ENCODE measurements around the gene NRIP1.

The NRIP1 gene

GRCh38 chr21:15001113-15001512 is 63.7 kb downstream of the NRIP1 start:
- H4K20me1 ChIP-seq, result peaks cover 100% of the 10 kb centered on the region
- H3K9me3 ChIP-seq, result no peaks in the 10 kb centered on the region
- no peak overlapping the region for H3K4me2 ChIP-seq
- TF ChIP-seq Cebpa-rat (IDR thresholded peaks at IDR 0.05), result no peak
- no peak overlapping the region for H3K9ac ChIP-seq
- no peak overlapping the region for H3K4me3 ChIP-seq
- H3K27ac ChIP-seq, result no peak overlapping the region
- H3K4me1 ChIP-seq, result peaks cover 69% of the 10 kb centered on the region
- no peaks in the 10 kb centered on the region for H3K27me3 ChIP-seq
- peaks cover 74% of the 10 kb centered on the region for H3K36me3 ChIP-seq

- Histone ChIP-seq H3K4me3 (no peak overlapping the region), H3K9ac (no peak overlapping the region), H4K20me1 (peaks cover 100% of the 10 kb centered on the region), H3K9me3 (no peaks in the 10 kb centered on the region), H3K36me3 (peaks cover 76% of the 10 kb centered on the region), H3K27ac (no peak overlapping the region), H3K4me1 (peaks cover 59% of the 10 kb centered on the region), H3K4me2 (no peak overlapping the region), H3K27me3 (no peaks in the 10 kb centered on the region)
- TF ChIP-seq Cebpa-rat (IDR thresholded peaks at IDR 0.05), result no peak
These were observed 64.7 kb downstream of the NRIP1 start for GRCh38 chr21:15000081-15000480.

- TF ChIP-seq Cebpa-rat (IDR thresholded peaks at IDR 0.05), result no peak
- peaks cover 100% of the 10 kb centered on the region for H4K20me1 ChIP-seq
- no peak overlapping the region for H3K4me3 ChIP-seq
- no peak overlapping the region for H3K9ac ChIP-seq
- H3K27ac ChIP-seq, result no peak overlapping the region
- peak overlapping the region; percentile 20; the same call in 1 of the 2 replicates for H3K4me2 ChIP-seq
- H3K9me3 ChIP-seq, result no peaks in the 10 kb centered on the region
- peaks cover 76% of the 10 kb centered on the region for H3K36me3 ChIP-seq
- no peaks in the 10 kb centered on the region for H3K27me3 ChIP-seq
- peaks cover 46% of the 10 kb centered on the region for H3K4me1 ChIP-seq
These were observed 66.0 kb downstream of the NRIP1 start for GRCh38 chr21:14998784-14999183.

DNA sequence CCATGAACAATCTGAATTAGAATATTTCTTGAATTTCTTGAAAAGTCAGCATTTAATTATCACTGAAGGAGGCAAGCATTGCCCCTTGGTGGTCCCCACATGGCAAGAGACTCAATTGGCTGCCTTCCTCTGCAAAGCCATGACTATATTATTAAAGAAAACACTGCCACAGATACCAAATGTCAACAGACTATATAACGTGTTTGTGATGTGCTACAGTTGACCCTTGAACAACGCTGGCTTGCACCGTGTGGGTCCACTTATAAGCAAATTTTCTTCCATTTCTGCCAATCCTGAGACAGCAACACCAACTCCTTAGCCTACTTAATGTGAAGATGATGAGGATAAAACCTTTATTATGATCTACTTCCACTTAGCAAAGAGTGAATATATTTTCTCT is 66.5 kb downstream of the NRIP1 start:
- Histone ChIP-seq H3K9ac (no peak overlapping the region), H4K20me1 (peaks cover 100% of the 10 kb centered on the region), H3K27ac (no peak overlapping the region), H3K4me3 (no peak overlapping the region), H3K9me3 (no peaks in the 10 kb centered on the region), H3K4me1 (peaks cover 45% of the 10 kb centered on the region), H3K27me3 (no peaks in the 10 kb centered on the region), H3K4me2 (peak overlapping the region; percentile 20; the same call in 1 of the 2 replicates), H3K36me3 (peaks cover 76% of the 10 kb centered on the region)
- no peak for TF ChIP-seq Cebpa-rat (IDR thresholded peaks at IDR 0.05)

GRCh38 chr21:14995695-14996490 is 68.9 kb downstream of the NRIP1 start:
- no peak overlapping the region for H3K4me3 ChIP-seq
- no peak overlapping the region for H3K4me2 ChIP-seq
- H3K9me3 ChIP-seq, result no peaks in the 10 kb centered on the region
- H4K20me1 ChIP-seq, result peaks cover 100% of the 10 kb centered on the region
- no peaks in the 10 kb centered on the region for H3K27me3 ChIP-seq
- H3K4me1 ChIP-seq, result peaks cover 42% of the 10 kb centered on the region
- TF ChIP-seq Cebpa-rat (IDR thresholded peaks at IDR 0.05), result no peak
- H3K27ac ChIP-seq, result no peak overlapping the region
- no peak overlapping the region for H3K9ac ChIP-seq
- H3K36me3 ChIP-seq, result peaks cover 83% of the 10 kb centered on the region

DNA sequence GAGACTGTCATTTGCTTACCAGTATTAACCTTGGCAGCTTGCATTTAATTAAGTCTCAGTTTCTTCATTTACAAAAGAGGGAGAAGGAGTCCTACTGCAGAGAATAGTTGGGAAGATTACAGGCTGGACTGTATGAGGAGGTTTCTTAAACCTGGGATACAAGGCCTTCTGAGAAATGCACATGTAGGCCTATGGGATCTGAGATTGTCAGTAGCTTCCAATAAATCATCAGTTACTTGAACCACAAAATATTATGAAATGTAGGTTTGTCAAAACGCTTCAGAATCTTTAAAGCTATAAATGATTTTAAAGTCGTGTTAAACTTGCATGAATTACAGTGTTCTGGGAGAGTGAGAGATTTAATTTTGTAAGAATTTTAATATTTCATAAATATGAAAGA is 69.6 kb downstream of the NRIP1 start:
- H3K4me1 ChIP-seq, result peaks cover 43% of the 10 kb centered on the region
- no peak overlapping the region for H3K4me2 ChIP-seq
- H3K4me3 ChIP-seq, result no peak overlapping the region
- no peak for TF ChIP-seq Cebpa-rat (IDR thresholded peaks at IDR 0.05)
- H3K27ac ChIP-seq, result no peak overlapping the region
- H3K9me3 ChIP-seq, result no peaks in the 10 kb centered on the region
- H4K20me1 ChIP-seq, result peaks cover 100% of the 10 kb centered on the region
- H3K9ac ChIP-seq, result no peak overlapping the region
- no peaks in the 10 kb centered on the region for H3K27me3 ChIP-seq
- H3K36me3 ChIP-seq, result peaks cover 89% of the 10 kb centered on the region

GRCh38 chr21:14993115-14993514 is 71.7 kb downstream of the NRIP1 start:
- Histone ChIP-seq H3K36me3 (peaks cover 87% of the 10 kb centered on the region), H4K20me1 (peaks cover 100% of the 10 kb centered on the region), H3K4me2 (no peak overlapping the region), H3K4me3 (no peak overlapping the region), H3K27ac (no peak overlapping the region), H3K9me3 (no peaks in the 10 kb centered on the region), H3K9ac (no peak overlapping the region), H3K4me1 (peaks cover 42% of the 10 kb centered on the region), H3K27me3 (no peaks in the 10 kb centered on the region)
- no peak for TF ChIP-seq Cebpa-rat (IDR thresholded peaks at IDR 0.05)

DNA sequence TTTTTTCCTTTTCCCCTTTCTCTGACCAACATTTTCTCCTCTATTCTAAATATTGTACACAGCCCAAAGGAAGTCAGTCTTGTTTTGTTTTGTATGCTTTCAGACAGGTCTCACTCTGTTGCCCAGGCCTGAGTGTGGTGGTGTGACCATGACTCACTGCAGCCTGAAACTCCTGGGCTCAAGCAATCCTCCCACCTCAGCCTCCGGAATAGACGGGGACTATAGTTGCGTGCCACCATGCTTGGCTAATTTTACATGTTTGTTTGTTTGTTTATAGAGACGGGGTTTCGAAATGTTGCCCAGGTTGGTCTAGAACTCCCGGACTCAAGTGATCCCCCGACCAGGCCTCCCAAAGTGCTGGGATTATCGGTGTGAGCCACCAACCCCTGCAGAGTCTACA is 72.8 kb downstream of the NRIP1 start:
- Histone ChIP-seq H3K4me2 (no peak overlapping the region), H3K4me1 (peaks cover 37% of the 10 kb centered on the region), H4K20me1 (peaks cover 100% of the 10 kb centered on the region), H3K36me3 (peaks cover 94% of the 10 kb centered on the region), H3K27ac (no peak overlapping the region), H3K4me3 (no peak overlapping the region), H3K9ac (no peak overlapping the region), H3K9me3 (no peaks in the 10 kb centered on the region), H3K27me3 (no peaks in the 10 kb centered on the region)
- TF ChIP-seq Cebpa-rat (IDR thresholded peaks at IDR 0.05), result no peak

GRCh38 chr21:14989359-14989758 is 75.4 kb downstream of the NRIP1 start:
- peaks cover 92% of the 10 kb centered on the region for H3K36me3 ChIP-seq
- H3K9ac ChIP-seq, result no peak overlapping the region
- H4K20me1 ChIP-seq, result peaks cover 100% of the 10 kb centered on the region
- no peak overlapping the region for H3K4me3 ChIP-seq
- peaks cover 33% of the 10 kb centered on the region for H3K4me1 ChIP-seq
- no peaks in the 10 kb centered on the region for H3K27me3 ChIP-seq
- no peak overlapping the region for H3K27ac ChIP-seq
- H3K4me2 ChIP-seq, result no peak overlapping the region
- no peak for TF ChIP-seq Cebpa-rat (IDR thresholded peaks at IDR 0.05)
- no peaks in the 10 kb centered on the region for H3K9me3 ChIP-seq

GRCh38 chr21:14988760-14989159 is 76.0 kb downstream of the NRIP1 start:
- Histone ChIP-seq H4K20me1 (peaks cover 100% of the 10 kb centered on the region), H3K36me3 (peaks cover 92% of the 10 kb centered on the region), H3K4me1 (peaks cover 34% of the 10 kb centered on the region), H3K9me3 (no peaks in the 10 kb centered on the region; the same call in 1 of the 2 replicates), H3K4me2 (no peak overlapping the region), H3K27ac (no peak overlapping the region), H3K4me3 (no peak overlapping the region), H3K27me3 (no peaks in the 10 kb centered on the region), H3K9ac (no peak overlapping the region)
- no peak for TF ChIP-seq Cebpa-rat (IDR thresholded peaks at IDR 0.05)
